Osteoblast (primary cell): Measurements from ENCODE around the gene ABCA13. TPM values are rescaled to one million over a fixed set of nuclear protein-coding genes. Genes with fewer than 3 reads are reported as not detected.
A peak's percentile ranks its signal among the peaks of the same experiment; 100 is the strongest.

Experiments
- DNase-seq: peaks from one replicate; pipeline ENCODE4 v3.0.0; 2011; ENCODE audit warnings: low spot score, mixed read lengths; ENCODE audit not compliant: insufficient read length; ENCODE audit errors: missing footprints
- H2AFZ ChIP-seq: 2 replicates; pipeline ENCODE4 v1.6.0; 2011; ENCODE audit warnings: mild to moderate bottlenecking, low read length
- H3K27ac ChIP-seq: 2 replicates; pipeline ENCODE4 v1.5.1; 2011; ENCODE audit warnings: mild to moderate bottlenecking, low read depth, low read length, moderate library complexity
- H3K27me3 ChIP-seq: 2 replicates; pipeline ENCODE4 v1.6.0; 2012; ENCODE audit warnings: mild to moderate bottlenecking, control low read depth, inconsistent platforms, low read length, moderate library complexity; ENCODE audit not compliant: insufficient read depth
- H3K36me3 ChIP-seq: 2 replicates; pipeline ENCODE4 v1.5.1; 2011; ENCODE audit warnings: mild to moderate bottlenecking, low read length, control low read depth, moderate library complexity; ENCODE audit not compliant: insufficient read depth
- H3K4me1 ChIP-seq: 2 replicates; pipeline ENCODE4 v1.5.1; 2011; ENCODE audit warnings: mild to moderate bottlenecking, low read length, control low read depth, moderate library complexity; ENCODE audit not compliant: insufficient read depth
- H3K4me2 ChIP-seq: 2 replicates; pipeline ENCODE4 v1.6.0; 2011; ENCODE audit warnings: mild to moderate bottlenecking, low read length; ENCODE audit not compliant: insufficient read depth
- H3K4me3 ChIP-seq: fragments of 200-600 bp; sonication (generic); 3 replicates; pipeline ENCODE4 v1.5.1; 2012; ENCODE audit warnings: mild to moderate bottlenecking, low read length, inconsistent platforms; ENCODE audit not compliant: insufficient read depth
- H3K79me2 ChIP-seq: 2 replicates; pipeline ENCODE4 v1.6.0; 2012; ENCODE audit warnings: mild to moderate bottlenecking, low read length, control low read depth, inconsistent platforms; ENCODE audit not compliant: insufficient read depth
- H3K9me3 ChIP-seq: 2 replicates; pipeline ENCODE4 v1.5.1; 2011; ENCODE audit warnings: low read depth, low read length, control low read depth
- H4K20me1 ChIP-seq: 2 replicates; pipeline ENCODE4 v1.6.0; 2012; ENCODE audit warnings: mild to moderate bottlenecking, low read length, control low read depth; ENCODE audit not compliant: insufficient read depth
- total RNA-seq: library from RNA; depleted of rRNA; stranded (reverse); fragments of >200 nt; gene quantifications from 2 replicates; pipeline ENCODE4 v1.2.3, GENCODE V29; 2012
- TF ChIP-seq, protein P1 (sequence below): IDR thresholded peaks from 2 replicates; pipeline ENCODE4 v1.5.1; 2011; ENCODE audit warnings: mild to moderate bottlenecking, low read depth, low read length, moderate library complexity; ENCODE audit errors: extremely low read depth

The ABCA13 gene
- total RNA-seq, 1 donor = 3.6 TPM

DNA sequence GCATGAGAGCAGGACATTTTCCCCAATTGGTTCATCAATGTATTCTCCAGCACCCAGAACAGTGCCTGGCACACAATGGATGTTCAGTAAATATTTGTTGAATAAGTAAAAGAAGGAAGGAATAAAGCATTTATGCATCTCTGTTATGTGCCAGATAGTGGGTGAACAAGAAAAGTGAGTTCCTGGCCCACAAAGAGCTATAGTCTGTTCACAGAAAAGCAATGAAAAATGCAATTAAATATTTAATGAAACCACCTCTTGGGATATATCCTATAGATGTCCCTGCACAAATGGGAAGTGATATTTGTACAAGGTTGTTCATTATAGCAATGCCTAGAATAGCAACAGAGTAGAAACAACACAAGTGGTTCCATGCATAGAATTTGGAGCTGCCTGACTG lies 2.1 kb downstream of the ABCA13 start:
- TF ChIP-seq, protein P1, sequence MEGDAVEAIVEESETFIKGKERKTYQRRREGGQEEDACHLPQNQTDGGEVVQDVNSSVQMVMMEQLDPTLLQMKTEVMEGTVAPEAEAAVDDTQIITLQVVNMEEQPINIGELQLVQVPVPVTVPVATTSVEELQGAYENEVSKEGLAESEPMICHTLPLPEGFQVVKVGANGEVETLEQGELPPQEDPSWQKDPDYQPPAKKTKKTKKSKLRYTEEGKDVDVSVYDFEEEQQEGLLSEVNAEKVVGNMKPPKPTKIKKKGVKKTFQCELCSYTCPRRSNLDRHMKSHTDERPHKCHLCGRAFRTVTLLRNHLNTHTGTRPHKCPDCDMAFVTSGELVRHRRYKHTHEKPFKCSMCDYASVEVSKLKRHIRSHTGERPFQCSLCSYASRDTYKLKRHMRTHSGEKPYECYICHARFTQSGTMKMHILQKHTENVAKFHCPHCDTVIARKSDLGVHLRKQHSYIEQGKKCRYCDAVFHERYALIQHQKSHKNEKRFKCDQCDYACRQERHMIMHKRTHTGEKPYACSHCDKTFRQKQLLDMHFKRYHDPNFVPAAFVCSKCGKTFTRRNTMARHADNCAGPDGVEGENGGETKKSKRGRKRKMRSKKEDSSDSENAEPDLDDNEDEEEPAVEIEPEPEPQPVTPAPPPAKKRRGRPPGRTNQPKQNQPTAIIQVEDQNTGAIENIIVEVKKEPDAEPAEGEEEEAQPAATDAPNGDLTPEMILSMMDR = no peak
- no peaks in the 10 kb centered on the region for H3K9me3 ChIP-seq
- no peak overlapping the region for H3K27ac ChIP-seq
- no peaks in the 10 kb centered on the region for H3K27me3 ChIP-seq
- no peaks in the 10 kb centered on the region for H4K20me1 ChIP-seq
- H3K36me3 ChIP-seq = no peaks in the 10 kb centered on the region
- peaks cover 12% of the 10 kb centered on the region for H3K4me1 ChIP-seq
- H3K4me3 ChIP-seq = no peak overlapping the region
- DNase-seq = no peak
- H2AFZ ChIP-seq = no peak overlapping the region
- H3K4me2 ChIP-seq = no peak overlapping the region
- no peaks in the 10 kb centered on the region for H3K79me2 ChIP-seq

DNA sequence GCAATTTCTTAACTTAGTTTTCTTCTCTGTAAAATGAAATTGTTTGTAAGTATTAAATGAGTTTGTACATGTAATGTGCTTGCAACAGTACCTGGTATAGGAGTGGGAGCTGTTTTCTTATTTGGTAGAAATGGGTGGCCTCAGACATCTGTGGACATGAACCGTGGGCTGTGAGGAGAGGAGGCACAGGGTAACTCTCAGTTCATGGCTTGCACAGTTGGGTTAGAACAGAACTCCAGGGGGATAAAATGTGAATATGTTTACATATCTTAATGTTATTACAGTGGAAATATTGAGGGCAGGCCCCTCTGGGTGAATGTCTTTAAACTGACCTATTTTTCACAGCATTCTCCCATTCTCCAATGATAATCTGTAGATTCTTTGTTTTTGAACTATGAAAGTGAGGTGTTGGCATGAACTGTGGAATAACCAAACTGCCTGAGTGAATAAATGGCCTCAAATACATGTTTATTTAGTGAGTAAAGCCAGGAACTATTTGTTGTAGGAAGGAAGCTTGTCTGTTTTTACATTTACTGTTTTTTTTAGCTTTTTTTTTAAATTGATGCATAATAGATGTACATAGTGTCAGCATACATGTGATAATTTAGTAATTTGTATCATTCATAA lies 2.6 kb downstream of the ABCA13 start:
- H3K4me1 ChIP-seq = peaks cover 12% of the 10 kb centered on the region
- H3K36me3 ChIP-seq = no peaks in the 10 kb centered on the region
- peak overlapping the region; percentile 30 for H3K4me2 ChIP-seq
- H3K79me2 ChIP-seq = no peaks in the 10 kb centered on the region
- H3K27ac ChIP-seq = peak overlapping the region; percentile 16
- H4K20me1 ChIP-seq = no peaks in the 10 kb centered on the region
- H3K9me3 ChIP-seq = no peaks in the 10 kb centered on the region
- H2AFZ ChIP-seq = peak overlapping the region; percentile 38
- DNase-seq = peak; percentile 79
- TF ChIP-seq, protein P1 = no peak
- H3K4me3 ChIP-seq = no peak overlapping the region
- no peaks in the 10 kb centered on the region for H3K27me3 ChIP-seq

- no peaks in the 10 kb centered on the region for H3K79me2 ChIP-seq
- H3K4me3 ChIP-seq = no peak overlapping the region
- DNase-seq = no peak
- peaks cover 12% of the 10 kb centered on the region for H3K4me1 ChIP-seq
- H3K9me3 ChIP-seq = no peaks in the 10 kb centered on the region
- no peaks in the 10 kb centered on the region for H4K20me1 ChIP-seq
- H2AFZ ChIP-seq = no peak overlapping the region
- no peaks in the 10 kb centered on the region for H3K36me3 ChIP-seq
- no peak overlapping the region for H3K27ac ChIP-seq
- no peaks in the 10 kb centered on the region for H3K27me3 ChIP-seq
- TF ChIP-seq, protein P1 = no peak
- no peak overlapping the region for H3K4me2 ChIP-seq
These were observed 3.8 kb downstream of the ABCA13 start for GRCh38 chr7:48175019-48175418.

GRCh38 chr7:48176356-48176893 lies 5.2 kb downstream of the ABCA13 start:
- Histone ChIP-seq H3K27ac (no peak overlapping the region), H3K79me2 (no peaks in the 10 kb centered on the region), H3K4me3 (no peak overlapping the region), H3K36me3 (no peaks in the 10 kb centered on the region), H2AFZ (no peak overlapping the region), H3K4me2 (no peak overlapping the region), H3K9me3 (no peaks in the 10 kb centered on the region), H3K27me3 (no peaks in the 10 kb centered on the region), H4K20me1 (no peaks in the 10 kb centered on the region), H3K4me1 (peaks cover 18% of the 10 kb centered on the region)
- TF ChIP-seq, protein P1 = no peak
- DNase-seq = no peak
